Gastrocnemius medialis (tissue), 4 donors: Measurements from ENCODE around the gene NUP62. TPM values are rescaled to one million over a fixed set of nuclear protein-coding genes. Genes with fewer than 3 reads are reported as not detected.

Experiments used
- ATAC-seq, 2 donors: fragments of 150-250 bp; one replicate each; pipeline ENCODE4 v1.9.1; 2016
- DNase-seq, 2 donors: peaks; one replicate each; pipeline ENCODE4 v3.0.0-alpha.2; 2019
- H3K27ac ChIP-seq, 4 donors: fragments of 200-600 bp; sonication (generic); 1 replicate in 1 of 4; 2 replicates in 3 of 4; pipeline ENCODE4 v1.5.1; 2016 to 2018; ENCODE audit warnings: mild to moderate bottlenecking in 2 of 4, moderate library complexity in 1 of 4
- H3K27me3 ChIP-seq, 3 donors: fragments of 200-600 bp; sonication (generic) in 2 of 3; 1 replicate in 1 of 3; 2 replicates in 2 of 3; pipeline versions ENCODE4 v1.5.1 to v1.6.0; 2016 to 2019; ENCODE audit warnings: mild to moderate bottlenecking in 1 of 3, moderate library complexity in 1 of 3
- H3K36me3 ChIP-seq, 2 donors: fragments of 200-600 bp; sonication (generic) in 1 of 2; one replicate each; pipeline ENCODE4 v1.5.1; 2017 to 2018
- H3K4me1 ChIP-seq, 2 donors: fragments of 200-600 bp; sonication (generic) in 1 of 2; one replicate each; pipeline ENCODE4 v1.5.1; 2016 to 2017; ENCODE audit warnings: mild to moderate bottlenecking in 2 of 2
- H3K4me3 ChIP-seq, 4 donors: fragments of 200-600 bp; sonication (generic) in 3 of 4; 1 replicate in 1 of 4; 2 replicates in 3 of 4; pipeline ENCODE4 v1.5.1; 2016 to 2019; ENCODE audit warnings: mild to moderate bottlenecking in 2 of 4
- H3K9me3 ChIP-seq, 3 donors: fragments of 200-600 bp; sonication (generic) in 2 of 3; 1 replicate in 1 of 3; 2 replicates in 2 of 3; pipeline ENCODE4 v1.5.1; 2016 to 2019
- CTCF ChIP-seq, 5 experiments: fragments of 450-650 bp in 3 of 5; fragments of 200-600 bp in 2 of 5; sonication (generic) in 2 of 5; IDR thresholded peaks in 4 of 5; conservative IDR thresholded peaks in 1 of 5; 1 replicate in 4 of 5; 2 replicates in 1 of 5; pipeline ENCODE4 v1.5.1; 2016 to 2019; ENCODE audit warnings: antibody characterized with exemption in 5 of 5, mild to moderate bottlenecking in 3 of 5, moderate library complexity in 3 of 5
- POLR2A ChIP-seq, 2 donors: fragments of 450-650 bp; IDR thresholded peaks; one replicate each; pipeline ENCODE4 v1.6.1; 2017; ENCODE audit warnings: antibody characterized with exemption in 2 of 2, mild to moderate bottlenecking in 2 of 2, moderate library complexity in 2 of 2
- in situ Hi-C, 4 donors: fragments of 200-750 bp; cut with MboI; loops; one replicate each; pipeline versions ENCODE4 v1.15.0 to v1.8.0; 2017; ENCODE audit warnings: low sequenced_read_pairs in 4 of 4
- intact Hi-C: fragments of 100-400 bp; cut with DNase I; formaldehyde crosslinking; loops from one replicate; pipeline ENCODE4 v1.15.1; 2023; ENCODE audit warnings: low total_unique reads
- total RNA-seq, 4 donors: library from RNA; depleted of rRNA; stranded (reverse); fragments of >200 nt; gene quantifications; one replicate each; pipeline versions ENCODE4 v1.1.0 to v1.2.3, GENCODE V29; 2016

Gene NUP62
- total RNA-seq, 4 donors from 2014 or later, result 32.8 to 38.0 (median 36.3) TPM

- DNase-seq (peak; percentile 96 to 98), ATAC-seq (peak; percentile 90 to 91)
- Histone ChIP-seq H3K27ac (peak overlapping the region; percentile 96 to 99 (median 98)), H3K27me3 (no peaks in the 10 kb centered on the region), H3K4me3 (peak overlapping the region; percentile 56 to 66 (median 61)), H3K4me1 (peaks cover 55 to 56% of the 10 kb centered on the region in 2 donors), H3K36me3 (peaks cover 0 to 14% of the 10 kb centered on the region in 2 donors), H3K9me3 (no peaks in the 10 kb centered on the region)
- in situ Hi-C loops (loop anchor here in 2 of 4 donors (10.0 kb wide), 1 partner anchor 55 kb away; the partner anchor contains the start of genes FUZ (in 2 of the 2) and MED25 (in 2 of the 2)), intact Hi-C loops (loop anchor here (10.0 kb wide), 1 partner anchor 1235 kb away; the partner anchor contains the start of gene DBP)
- peak in 2 of 5 experiments; percentile 22 to 28 for TF ChIP-seq CTCF (IDR thresholded peaks at IDR 0.05 in 4 of 5, conservative IDR thresholded peaks at IDR 0.05 in 1 of 5)
- TF ChIP-seq POLR2A (IDR thresholded peaks at IDR 0.05), result peak; percentile 70 to 79
Measured at GRCh38 chr19:49869484-49870308, 59.6 kb downstream of the NUP62 start.

- Histone ChIP-seq H3K4me3 (peak overlapping the region; percentile 40 to 58 (median 55)), H3K36me3 (peaks cover 0 to 11% of the 10 kb centered on the region in 2 donors), H3K27me3 (no peaks in the 10 kb centered on the region), H3K27ac (peak overlapping the region; percentile 96 to 99 (median 98)), H3K9me3 (no peaks in the 10 kb centered on the region), H3K4me1 (peaks cover 48 to 50% of the 10 kb centered on the region in 2 donors)
- intact Hi-C loops, result no loop called here
- in situ Hi-C loops, result no loop called here
- ATAC-seq (peak in 1 of 2 donors; percentile 5), DNase-seq (no peak)
- TF ChIP-seq CTCF (IDR thresholded peaks at IDR 0.05 in 4 of 5, conservative IDR thresholded peaks at IDR 0.05 in 1 of 5) (no peak), POLR2A (IDR thresholded peaks at IDR 0.05) (no peak)
Measured at GRCh38 chr19:49869009-49869483, 60.3 kb downstream of the NUP62 start.

GRCh38 chr19:49866933-49867782, 62.1 kb downstream of the NUP62 start, which contains the start of gene PNKP:
PNKP (minus strand) TSS chr19:49867576; CDS start chr19:49867204, 372 bp downstream.
- peaks cover 0 to 15% of the 10 kb centered on the region in 2 donors for H3K36me3 ChIP-seq
- peak; percentile 69 to 72 for TF ChIP-seq POLR2A (IDR thresholded peaks at IDR 0.05)
- no peak for TF ChIP-seq CTCF (IDR thresholded peaks at IDR 0.05 in 4 of 5, conservative IDR thresholded peaks at IDR 0.05 in 1 of 5)
- DNase-seq, result peak; percentile 83 to 84
- H3K27me3 ChIP-seq, result no peaks in the 10 kb centered on the region
- ATAC-seq, result peak; percentile 66 to 69
- in situ Hi-C loops (no loop called here), intact Hi-C loops (loop anchor here (1.0 to 2.0 kb wide), 3 partner anchors 9 to 191 kb away; partner anchors contain the start of gene PTOV1)
- peak within 1 kb of the TSS; percentile 73 to 99 (median 88) for H3K4me3 ChIP-seq
- H3K27ac ChIP-seq, result peak within 1 kb of the TSS; percentile 96 to 99 (median 98)
- no peaks in the 10 kb centered on the region for H3K9me3 ChIP-seq
- peaks cover 45 to 47% of the 10 kb centered on the region in 2 donors for H3K4me1 ChIP-seq

GRCh38 chr19:49864890-49865289, 64.4 kb downstream of the NUP62 start:
- ATAC-seq (no peak), DNase-seq (no peak)
- Histone ChIP-seq H3K27ac (peak overlapping the region in 3 of 4 donors; percentile 56 to 99 (median 98)), H3K36me3 (peaks cover 0 to 28% of the 10 kb centered on the region in 2 donors), H3K4me3 (no peak overlapping the region), H3K4me1 (peaks cover 36 to 37% of the 10 kb centered on the region in 2 donors), H3K9me3 (no peaks in the 10 kb centered on the region), H3K27me3 (no peaks in the 10 kb centered on the region)
- intact Hi-C loops (no loop called here), in situ Hi-C loops (no loop called here)
- TF ChIP-seq CTCF (IDR thresholded peaks at IDR 0.05 in 4 of 5, conservative IDR thresholded peaks at IDR 0.05 in 1 of 5), result no peak
- no peak for TF ChIP-seq POLR2A (IDR thresholded peaks at IDR 0.05)
